Right atrium auricular region (tissue), 2 donors: ENCODE data around the gene PLXNB2. TPM values are rescaled to one million over a fixed set of nuclear protein-coding genes. Genes with fewer than 3 reads are reported as not detected.

Experiments used
- DNase-seq: peaks from one replicate; pipeline ENCODE4 v3.0.0-alpha.2; 2019; ENCODE audit warnings: low spot score
- H3K27ac ChIP-seq, 2 donors: fragments of 200-600 bp; sonication (generic); 1 replicate in 1 of 2; 2 replicates in 1 of 2; pipeline ENCODE4 v1.5.1; 2016 to 2019
- H3K27me3 ChIP-seq, 2 donors: fragments of 200-600 bp; sonication (generic); one replicate each; pipeline versions ENCODE4 v1.5.1 to v1.6.0; 2017 to 2019
- H3K36me3 ChIP-seq: fragments of 200-600 bp; sonication (generic); one replicate; pipeline ENCODE4 v1.5.1; 2016
- H3K4me1 ChIP-seq, 2 donors: fragments of 200-600 bp; sonication (generic); one replicate each; pipeline versions ENCODE4 v1.5.1 to v1.6.0; 2017 to 2019
- H3K4me3 ChIP-seq, 2 donors: fragments of 200-600 bp; sonication (generic); 1 replicate in 1 of 2; 2 replicates in 1 of 2; pipeline ENCODE4 v1.5.1; 2017 to 2019; ENCODE audit warnings: mild to moderate bottlenecking in 1 of 2, moderate library complexity in 1 of 2
- H3K9me3 ChIP-seq, 2 donors: fragments of 200-600 bp; sonication (generic); one replicate each; pipeline ENCODE4 v1.5.1; 2019
- total RNA-seq, 2 donors: library from RNA; depleted of rRNA; stranded (reverse); fragments of >200 nt; gene quantifications; one replicate each; pipeline ENCODE4 v1.1.0, GENCODE V29; 2016
- TF ChIP-seq, protein P1 (sequence below), 2 donors: fragments of 200-600 bp; sonication (generic); IDR thresholded peaks; one replicate each; pipeline ENCODE4 v1.5.1; 2019; ENCODE audit warnings: antibody characterized with exemption in 2 of 2

PLXNB2 gene
- total RNA-seq, 2 donors from 2014 or later, result 60.3 to 92.8 TPM

DNA sequence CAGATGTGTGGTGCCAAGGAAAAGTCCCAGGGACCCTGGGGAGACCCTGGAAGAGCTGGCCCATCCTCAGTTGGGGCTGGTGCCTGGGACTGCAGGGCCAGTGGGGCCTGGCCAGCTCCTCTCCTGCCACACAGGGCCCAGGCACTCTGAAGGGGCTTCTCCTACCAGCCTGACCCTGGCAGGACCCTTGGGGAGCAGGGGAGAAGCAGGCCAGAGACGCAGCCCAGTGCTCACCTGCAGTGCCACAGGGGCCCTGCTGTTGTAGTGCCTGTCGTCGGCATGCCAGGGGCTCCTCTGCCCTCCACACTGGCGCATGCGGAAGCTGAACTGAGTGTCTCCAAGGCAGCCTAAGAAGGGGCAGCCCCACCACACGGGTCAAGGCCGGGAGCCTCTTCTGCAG lies 10.2 kb upstream of the PLXNB2 start:
- Histone ChIP-seq H3K27me3 (no peaks in the 10 kb centered on the region), H3K36me3 (no peaks in the 10 kb centered on the region), H3K27ac (no peak overlapping the region), H3K9me3 (no peaks in the 10 kb centered on the region), H3K4me1 (peaks cover 0 to 7% of the 10 kb centered on the region in 2 donors), H3K4me3 (no peak overlapping the region)
- DNase-seq, result no peak
- TF ChIP-seq, protein P1, sequence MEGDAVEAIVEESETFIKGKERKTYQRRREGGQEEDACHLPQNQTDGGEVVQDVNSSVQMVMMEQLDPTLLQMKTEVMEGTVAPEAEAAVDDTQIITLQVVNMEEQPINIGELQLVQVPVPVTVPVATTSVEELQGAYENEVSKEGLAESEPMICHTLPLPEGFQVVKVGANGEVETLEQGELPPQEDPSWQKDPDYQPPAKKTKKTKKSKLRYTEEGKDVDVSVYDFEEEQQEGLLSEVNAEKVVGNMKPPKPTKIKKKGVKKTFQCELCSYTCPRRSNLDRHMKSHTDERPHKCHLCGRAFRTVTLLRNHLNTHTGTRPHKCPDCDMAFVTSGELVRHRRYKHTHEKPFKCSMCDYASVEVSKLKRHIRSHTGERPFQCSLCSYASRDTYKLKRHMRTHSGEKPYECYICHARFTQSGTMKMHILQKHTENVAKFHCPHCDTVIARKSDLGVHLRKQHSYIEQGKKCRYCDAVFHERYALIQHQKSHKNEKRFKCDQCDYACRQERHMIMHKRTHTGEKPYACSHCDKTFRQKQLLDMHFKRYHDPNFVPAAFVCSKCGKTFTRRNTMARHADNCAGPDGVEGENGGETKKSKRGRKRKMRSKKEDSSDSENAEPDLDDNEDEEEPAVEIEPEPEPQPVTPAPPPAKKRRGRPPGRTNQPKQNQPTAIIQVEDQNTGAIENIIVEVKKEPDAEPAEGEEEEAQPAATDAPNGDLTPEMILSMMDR (IDR thresholded peaks at IDR 0.05), result no peak

DNA sequence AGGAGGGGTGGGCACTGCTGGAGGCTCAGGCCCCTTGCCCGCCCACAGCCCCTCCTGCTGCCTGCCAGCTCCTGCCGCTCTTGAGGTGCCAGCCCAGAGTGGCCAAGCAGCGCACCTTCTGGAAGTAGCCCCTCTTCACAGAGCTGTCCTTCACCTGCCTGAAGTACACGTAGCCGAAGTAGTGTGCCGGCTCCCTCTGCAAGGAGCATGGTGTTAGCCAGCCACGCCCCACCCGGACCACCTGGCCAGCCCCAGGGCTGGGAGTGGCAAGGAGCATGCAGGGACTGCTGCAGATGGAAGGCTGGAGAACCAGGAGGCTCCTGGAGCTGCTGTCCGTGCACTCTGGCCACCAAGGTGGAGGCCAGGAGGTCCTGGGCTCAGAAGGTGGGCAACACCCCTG lies 9.7 kb upstream of the PLXNB2 start:
- Histone ChIP-seq H3K27ac (no peak overlapping the region), H3K4me3 (no peak overlapping the region), H3K4me1 (peaks cover 0 to 7% of the 10 kb centered on the region in 2 donors), H3K27me3 (no peaks in the 10 kb centered on the region), H3K9me3 (no peaks in the 10 kb centered on the region), H3K36me3 (no peaks in the 10 kb centered on the region)
- no peak for DNase-seq
- TF ChIP-seq, protein P1 (IDR thresholded peaks at IDR 0.05), result no peak

DNA sequence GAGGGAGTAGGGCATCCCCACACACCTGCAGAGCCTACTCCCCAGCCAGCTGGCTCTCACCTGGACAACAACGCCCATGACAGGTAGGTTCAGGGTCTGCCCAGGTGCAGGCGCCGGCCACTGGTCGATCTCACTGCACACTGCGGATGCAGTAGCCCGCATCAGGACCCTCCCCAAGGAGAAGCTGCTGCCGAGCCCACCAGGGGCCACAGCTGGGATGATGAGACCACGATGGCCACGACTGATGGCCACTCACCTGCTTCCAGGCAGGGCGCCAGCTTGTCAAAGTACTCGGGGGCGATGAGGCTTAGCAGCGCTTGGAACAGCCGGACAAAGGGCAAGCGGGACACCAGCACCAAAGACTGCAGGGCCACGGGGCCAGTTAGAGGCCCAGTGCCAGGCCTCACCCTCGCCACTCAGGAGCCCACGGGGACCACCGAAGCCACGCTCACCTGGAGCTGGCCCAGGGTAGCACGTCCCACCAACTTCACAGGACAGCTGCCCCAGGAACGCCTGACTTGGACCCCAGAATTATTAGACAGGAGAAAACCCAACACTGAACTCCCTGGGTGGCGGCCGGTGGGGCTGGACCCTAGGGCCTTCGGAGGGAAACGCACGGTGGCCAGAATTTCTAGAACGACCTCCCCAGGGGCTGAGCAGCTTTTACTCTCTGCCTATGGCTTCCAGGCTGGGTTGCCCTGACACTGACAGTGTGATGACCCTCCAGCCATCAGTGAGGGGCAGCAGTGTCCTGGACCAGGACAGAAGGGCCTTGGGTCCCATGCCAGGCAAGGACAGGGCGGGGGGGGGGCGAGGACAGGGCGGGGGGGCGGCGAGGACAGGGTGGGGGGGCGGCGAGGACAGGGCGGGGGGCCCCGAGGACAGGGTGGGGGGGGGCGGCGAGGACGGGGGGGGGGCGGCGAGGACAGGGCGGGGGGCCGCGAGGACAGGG lies 8.9 kb upstream of the PLXNB2 start:
- Histone ChIP-seq H3K4me3 (no peak overlapping the region), H3K36me3 (no peaks in the 10 kb centered on the region), H3K27me3 (no peaks in the 10 kb centered on the region), H3K27ac (no peak overlapping the region), H3K9me3 (no peaks in the 10 kb centered on the region), H3K4me1 (peaks cover 0 to 7% of the 10 kb centered on the region in 2 donors)
- DNase-seq, result no peak
- TF ChIP-seq, protein P1 (IDR thresholded peaks at IDR 0.05), result no peak

DNA sequence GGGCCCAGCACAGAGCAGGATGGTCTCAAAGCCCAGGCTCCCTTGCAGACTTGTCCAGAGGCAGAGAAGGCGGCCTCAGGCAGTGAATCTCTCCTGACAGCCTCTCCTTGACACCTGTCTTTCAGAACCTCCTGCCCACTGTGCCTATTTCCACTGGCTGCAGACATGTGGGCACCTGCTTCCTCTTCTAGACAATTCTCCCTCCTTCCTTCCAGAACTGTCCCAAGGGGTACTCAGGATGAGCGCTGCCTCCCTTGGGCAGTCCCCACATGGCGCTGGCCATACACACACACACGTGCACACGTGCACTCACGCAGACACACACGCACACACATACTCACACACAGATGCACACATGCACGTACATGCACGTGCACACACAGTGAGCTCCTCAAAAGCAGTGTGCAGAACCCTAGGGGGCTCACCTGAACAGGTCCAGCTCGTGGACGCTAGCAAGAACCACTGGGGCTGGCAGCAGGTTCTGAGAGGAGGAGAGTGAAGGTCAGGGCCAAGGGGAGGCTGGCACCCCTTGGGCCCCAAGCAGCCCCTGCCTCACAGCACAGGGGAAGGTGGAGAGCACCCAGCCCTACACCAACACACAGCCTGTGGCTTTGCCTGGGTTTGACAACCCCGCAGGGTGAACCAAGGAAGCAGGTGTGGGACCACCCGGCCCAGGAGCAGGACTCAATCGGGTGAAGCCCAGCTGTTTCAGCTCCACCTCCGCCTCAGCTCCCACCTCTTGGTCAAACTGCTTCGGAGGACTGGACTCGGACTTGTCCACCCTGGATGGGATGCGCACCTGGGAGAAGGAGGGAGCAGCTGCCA lies 8.1 kb upstream of the PLXNB2 start:
- no peak overlapping the region for H3K27ac ChIP-seq
- no peak overlapping the region for H3K4me3 ChIP-seq
- no peak for DNase-seq
- no peaks in the 10 kb centered on the region for H3K9me3 ChIP-seq
- H3K4me1 ChIP-seq, result peaks cover 0 to 7% of the 10 kb centered on the region in 2 donors
- H3K27me3 ChIP-seq, result no peaks in the 10 kb centered on the region
- TF ChIP-seq, protein P1 (IDR thresholded peaks at IDR 0.05), result no peak
- H3K36me3 ChIP-seq, result no peaks in the 10 kb centered on the region

DNA sequence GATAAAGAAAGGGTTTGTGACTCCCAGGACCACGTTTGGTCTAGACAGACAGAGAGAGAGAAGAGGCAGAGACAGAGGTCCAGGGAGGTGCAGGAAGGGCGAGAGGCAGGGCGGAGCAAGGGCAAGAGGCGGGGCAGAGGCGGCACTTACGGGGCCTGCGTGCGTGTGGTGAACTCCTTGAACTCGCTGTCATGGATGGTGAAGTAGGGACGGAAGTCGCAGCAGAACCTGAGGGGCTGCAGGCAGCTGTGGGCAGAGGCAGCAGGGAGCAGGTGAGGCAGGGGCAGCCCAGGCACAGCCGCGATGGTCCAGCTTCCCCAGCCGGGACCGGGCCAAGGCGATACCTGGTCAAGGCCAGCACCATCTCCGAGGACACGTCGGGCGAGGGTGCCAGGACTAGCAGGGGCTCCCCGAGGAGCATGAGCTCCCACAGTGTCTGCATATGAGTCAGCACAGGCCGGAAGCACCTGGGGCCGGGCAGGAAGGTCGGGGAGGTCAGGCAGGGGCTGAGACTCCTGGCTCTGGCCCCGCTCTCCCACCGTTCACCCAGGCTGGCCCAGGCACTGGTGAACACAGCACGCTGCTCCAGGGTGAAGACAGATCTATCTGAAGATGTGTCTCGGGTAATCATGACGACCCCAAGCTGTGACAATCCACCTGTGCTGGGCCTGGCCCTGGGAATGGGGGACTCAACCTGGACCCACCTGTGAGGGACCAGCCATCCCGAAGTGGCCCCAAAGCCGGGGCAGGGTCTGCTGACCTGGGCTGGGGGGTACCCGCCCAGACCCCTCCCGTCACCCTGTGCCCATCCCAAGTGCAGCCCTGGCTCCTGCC lies 7.2 kb upstream of the PLXNB2 start:
- TF ChIP-seq, protein P1 (IDR thresholded peaks at IDR 0.05), result no peak
- H3K4me3 ChIP-seq, result peak overlapping the region in 1 of 2 donors; percentile 26
- H3K27me3 ChIP-seq, result no peaks in the 10 kb centered on the region
- H3K27ac ChIP-seq, result no peak overlapping the region
- H3K4me1 ChIP-seq, result peaks cover 0 to 8% of the 10 kb centered on the region in 2 donors
- no peaks in the 10 kb centered on the region for H3K36me3 ChIP-seq
- H3K9me3 ChIP-seq, result no peaks in the 10 kb centered on the region
- DNase-seq, result no peak
